NCI-H1105 treated with DMSO at 0.1 percent for 48 hours (cell line): ENCODE results near the gene ZFAND6.

Experiments used
- DNase-seq: peaks from one replicate; lab custom pipeline; 2025; lab: John Stamatoyannopoulos, UW

Gene ZFAND6

DNA sequence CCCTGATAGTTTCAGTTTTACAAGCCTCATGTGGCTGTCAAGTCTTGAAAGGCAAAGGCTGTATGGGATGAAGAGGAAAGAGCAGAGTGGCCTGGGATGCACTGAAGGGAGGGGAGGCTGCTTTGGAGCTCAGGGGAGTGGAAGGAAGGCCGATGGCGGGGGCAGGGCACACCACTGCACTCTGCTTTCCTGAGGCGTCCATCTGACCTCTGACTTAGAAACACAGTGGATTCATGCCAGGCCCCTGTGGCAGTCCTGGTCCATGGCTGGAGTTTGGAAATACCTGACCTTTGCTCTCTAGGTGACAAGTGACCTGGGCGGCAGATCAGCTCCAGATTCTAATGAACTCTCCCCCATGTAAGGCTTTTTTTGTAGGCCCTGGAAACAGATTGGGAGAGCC, 112.3 kb downstream of the ZFAND6 start:
- no peak for DNase-seq

GRCh38 chr15:80172401-80172800, 112.9 kb downstream of the ZFAND6 start:
- DNase-seq, result no peak

GRCh38 chr15:80173022-80173759, 113.7 kb downstream of the ZFAND6 start:
- peak; percentile 45 for DNase-seq

DNA sequence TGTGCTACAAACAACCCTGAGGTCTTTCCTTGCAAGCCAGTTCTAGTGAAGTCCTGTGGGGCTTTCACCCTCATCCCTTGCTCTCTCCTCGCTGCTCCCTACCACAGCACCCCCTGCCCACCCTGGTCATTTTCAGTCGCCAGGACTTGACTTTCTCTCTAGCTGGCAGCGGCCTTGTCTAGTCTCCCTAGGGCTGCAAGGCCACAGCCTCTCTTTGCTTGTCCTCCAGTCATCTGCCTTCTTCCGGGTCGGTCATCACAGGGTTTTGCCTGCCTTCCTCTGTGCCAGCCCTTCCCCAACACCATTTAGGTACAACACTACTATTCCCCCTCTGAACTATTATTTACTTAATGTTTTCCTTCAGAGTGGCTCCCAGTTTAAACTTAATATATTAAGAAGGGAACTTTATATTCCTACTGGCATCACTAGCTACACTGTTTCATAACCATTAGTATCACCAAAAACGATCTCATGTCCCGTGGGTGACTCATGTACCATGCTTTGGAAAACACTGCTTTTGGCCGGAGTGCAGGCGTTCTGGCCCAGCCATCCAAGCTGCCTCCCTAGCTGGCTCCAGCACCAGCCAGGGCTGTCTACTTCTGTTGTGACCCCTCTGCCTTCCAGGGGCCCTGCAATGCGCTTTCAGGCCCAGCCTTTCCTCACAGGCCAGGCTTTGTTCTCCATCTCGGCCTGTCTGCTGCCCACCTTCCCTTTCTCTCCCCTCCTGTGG, 114.7 kb downstream of the ZFAND6 start:
- no peak for DNase-seq

DNA sequence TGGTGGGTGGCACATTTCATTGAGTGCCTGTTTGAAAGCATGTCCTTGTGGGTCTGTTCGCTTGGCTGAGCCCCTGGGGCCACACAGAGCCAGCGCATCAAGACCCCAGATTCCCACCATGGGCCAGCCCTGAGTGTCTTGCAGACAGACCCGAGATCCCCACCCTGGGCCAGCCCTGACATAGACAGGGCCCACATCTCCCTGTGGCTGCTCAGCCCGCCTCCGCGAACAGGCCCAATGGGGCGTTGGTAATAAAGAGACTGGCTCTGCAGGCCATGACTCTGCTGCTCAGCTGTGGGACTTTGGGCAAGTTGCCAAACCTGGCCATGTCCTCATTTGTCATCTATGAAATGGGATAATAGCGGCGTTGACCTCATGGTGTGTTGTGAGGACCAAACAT, 116.0 kb downstream of the ZFAND6 start:
- DNase-seq, result no peak

- DNase-seq, result no peak
Observed at GRCh38 chr15:80176443-80176842, 117.0 kb downstream of the ZFAND6 start.

DNA sequence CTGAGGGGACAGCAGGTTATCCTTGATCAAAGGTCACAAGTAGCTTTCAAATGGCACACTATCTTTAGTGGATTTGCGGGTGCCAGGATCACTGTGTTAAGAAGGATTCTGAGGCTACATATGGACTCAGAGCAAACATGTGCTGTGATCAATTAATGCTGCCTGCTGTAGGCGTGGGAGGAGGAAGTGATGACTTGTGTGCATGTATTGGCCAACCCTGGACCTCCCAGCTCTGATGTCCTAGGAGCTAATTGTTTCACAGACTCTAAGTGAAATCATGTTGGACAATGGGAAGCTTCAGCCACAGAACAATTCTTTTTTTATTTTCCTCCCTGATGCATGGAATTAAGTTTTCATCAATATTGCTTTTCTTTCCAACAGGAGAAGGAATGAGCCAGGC, 117.7 kb downstream of the ZFAND6 start:
- DNase-seq, result no peak

DNA sequence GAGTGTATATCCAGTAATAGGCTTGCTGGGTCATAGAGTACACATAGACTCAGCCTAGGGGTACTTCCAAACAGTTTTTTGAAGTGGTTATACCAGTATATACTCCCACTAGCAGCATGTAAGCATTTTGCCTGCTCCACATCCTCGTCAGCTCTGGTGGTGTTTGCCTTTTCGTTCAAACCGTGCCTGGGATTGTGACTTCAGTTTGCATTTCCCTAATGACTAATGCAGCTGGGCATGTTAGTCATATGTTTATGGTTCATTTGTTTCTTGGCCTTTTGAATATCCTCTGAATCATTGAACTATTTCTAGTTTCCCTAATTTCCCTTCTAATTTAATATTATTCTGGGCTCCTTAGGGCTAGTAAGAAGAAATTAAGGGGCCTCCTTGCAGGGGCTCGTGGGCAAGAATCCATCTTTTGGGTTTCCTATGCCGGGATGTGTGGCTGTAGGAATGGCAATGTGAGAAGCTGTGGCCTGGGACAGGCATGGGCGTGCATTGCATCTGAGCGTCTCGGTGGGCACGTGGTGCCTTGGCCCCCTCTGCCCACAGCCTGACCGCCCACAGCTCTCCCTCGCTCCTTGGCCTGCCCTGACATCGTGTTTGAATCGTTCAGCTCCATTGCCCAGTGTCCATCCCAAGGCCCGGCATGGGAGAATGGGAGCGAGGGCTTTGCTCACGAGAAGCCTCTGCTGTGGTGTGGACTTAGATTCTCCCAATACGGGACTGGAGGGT, 119.7 kb downstream of the ZFAND6 start:
- DNase-seq, result no peak

DNA sequence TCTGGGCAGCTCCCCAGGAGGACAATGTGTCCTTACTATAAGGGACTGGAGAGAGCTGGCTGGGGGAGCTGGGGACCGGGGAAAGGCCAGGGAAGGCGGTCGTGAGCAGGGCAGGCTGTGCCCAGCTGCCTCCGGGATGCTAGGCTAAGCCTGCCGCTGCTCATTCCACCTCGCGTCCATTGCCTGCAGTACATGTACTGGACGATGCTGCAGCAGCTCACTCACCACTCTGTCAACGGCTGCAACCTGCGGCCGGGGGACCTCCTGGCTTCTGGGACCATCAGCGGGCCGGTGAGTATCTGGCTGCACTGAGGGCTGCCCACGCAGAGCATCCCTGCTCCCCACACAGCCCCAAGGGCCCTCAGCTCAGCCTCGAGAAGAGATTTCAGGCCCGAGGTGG, 120.5 kb downstream of the ZFAND6 start:
- no peak for DNase-seq

DNA sequence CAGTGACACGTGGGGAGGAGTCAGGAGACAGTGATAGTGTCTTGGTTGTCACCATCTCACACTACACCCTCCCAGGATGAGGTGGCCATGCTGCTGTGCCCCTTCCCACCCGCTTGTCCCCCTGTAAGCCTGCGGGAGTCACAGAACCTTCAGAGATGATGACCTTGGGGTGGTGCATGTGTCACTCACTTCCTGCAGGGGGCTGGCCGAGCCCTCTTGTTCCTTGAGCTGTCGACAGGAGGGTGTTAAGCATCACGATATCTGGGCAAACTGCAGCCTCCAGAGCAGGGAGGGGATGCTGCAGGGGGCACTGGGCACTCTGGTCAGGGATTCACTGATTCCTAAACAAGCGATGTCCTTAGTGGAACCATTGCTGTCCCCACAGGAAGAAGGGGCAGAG, 121.0 kb downstream of the ZFAND6 start:
- DNase-seq, result no peak

- no peak for DNase-seq
Observed at GRCh38 chr15:80180986-80181385, 121.5 kb downstream of the ZFAND6 start.

GRCh38 chr15:80182611-80183261, 123.3 kb downstream of the ZFAND6 start:
- no peak for DNase-seq

- DNase-seq, result no peak
Observed at GRCh38 chr15:80183306-80183705, 123.8 kb downstream of the ZFAND6 start.

GRCh38 chr15:80183886-80184285, 124.4 kb downstream of the ZFAND6 start:
- no peak for DNase-seq

DNA sequence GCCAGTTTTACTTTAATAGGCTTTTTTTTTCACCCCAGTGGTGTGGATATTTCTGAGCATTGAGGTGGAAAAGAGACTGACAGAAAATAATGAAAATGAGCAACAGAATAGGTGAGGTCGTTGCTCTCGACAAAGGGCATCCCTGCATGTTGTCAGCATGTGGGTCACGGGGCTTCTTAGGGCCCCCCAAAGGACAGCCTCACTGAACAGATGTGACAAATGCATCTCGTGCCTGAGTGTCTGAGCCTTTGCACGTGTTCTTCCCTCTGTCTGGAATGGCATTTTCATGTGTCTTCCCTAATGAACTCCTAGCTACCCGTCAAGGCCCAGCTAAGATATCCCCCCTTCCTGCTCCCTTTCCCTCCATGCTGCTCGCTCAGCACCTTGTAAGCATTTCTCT, 125.1 kb downstream of the ZFAND6 start:
- no peak for DNase-seq

GRCh38 chr15:80185152-80185551, 125.7 kb downstream of the ZFAND6 start:
- no peak for DNase-seq

DNA sequence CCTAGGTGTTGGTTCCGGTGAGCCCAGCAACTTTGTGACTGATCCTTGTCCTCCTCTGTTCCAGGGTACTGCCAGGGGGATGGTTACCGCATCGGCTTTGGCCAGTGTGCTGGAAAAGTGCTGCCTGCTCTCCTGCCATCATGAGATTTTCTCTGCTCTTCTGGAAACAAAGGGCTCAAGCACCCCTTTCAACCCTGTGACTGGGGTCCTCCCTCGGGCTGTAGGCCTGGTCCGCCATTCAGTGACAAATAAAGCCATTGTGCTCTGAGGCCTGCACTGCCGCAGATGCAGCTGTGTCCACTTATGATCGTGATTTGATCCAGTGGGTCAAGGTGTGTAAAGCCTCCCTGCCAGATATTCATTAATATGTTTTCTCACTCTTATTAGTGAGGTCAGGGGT, 126.6 kb downstream of the ZFAND6 start:
- DNase-seq, result no peak

- DNase-seq, result no peak
Observed at GRCh38 chr15:80186597-80186996, 127.1 kb downstream of the ZFAND6 start.
